GM06990 (cell line): Measurements from ENCODE around the gene STAT1.
A peak's percentile ranks its signal among the peaks of the same experiment; 100 is the strongest.

Experiments used
- DNase-seq: peaks from one replicate; pipeline ENCODE4 v3.0.0-alpha.2; 2011; ENCODE audit not compliant: insufficient read length; ENCODE audit errors: extremely low read depth
- H3K27me3 ChIP-seq: replicated peaks from 2 replicates; pipeline ENCODE4 v1.6.0; 2011; ENCODE audit warnings: low read length; ENCODE audit not compliant: control insufficient read depth, insufficient read depth
- H3K36me3 ChIP-seq: 2 replicates; pipeline ENCODE4 v1.5.1; 2011; ENCODE audit warnings: low read length; ENCODE audit not compliant: control insufficient read depth, insufficient read depth
- H3K4me3 ChIP-seq: replicated peaks from 2 replicates; pipeline ENCODE4 v1.5.1; 2011; ENCODE audit warnings: low read depth, mild to moderate bottlenecking, control low read depth, low read length
- TF ChIP-seq, protein P1 (sequence below): IDR thresholded peaks from 2 replicates; pipeline ENCODE4 v1.5.1; 2011; ENCODE audit warnings: low read length, control low read depth, mild to moderate bottlenecking, inconsistent platforms; ENCODE audit not compliant: insufficient read depth, poor library complexity, severe bottlenecking

Gene STAT1

GRCh38 chr2:191010887-191011885 lies 2.8 kb downstream of the STAT1 start:
- H3K4me3 ChIP-seq: peak overlapping the region; percentile 100
- no peaks in the 10 kb centered on the region for H3K27me3 ChIP-seq
- TF ChIP-seq, protein P1, sequence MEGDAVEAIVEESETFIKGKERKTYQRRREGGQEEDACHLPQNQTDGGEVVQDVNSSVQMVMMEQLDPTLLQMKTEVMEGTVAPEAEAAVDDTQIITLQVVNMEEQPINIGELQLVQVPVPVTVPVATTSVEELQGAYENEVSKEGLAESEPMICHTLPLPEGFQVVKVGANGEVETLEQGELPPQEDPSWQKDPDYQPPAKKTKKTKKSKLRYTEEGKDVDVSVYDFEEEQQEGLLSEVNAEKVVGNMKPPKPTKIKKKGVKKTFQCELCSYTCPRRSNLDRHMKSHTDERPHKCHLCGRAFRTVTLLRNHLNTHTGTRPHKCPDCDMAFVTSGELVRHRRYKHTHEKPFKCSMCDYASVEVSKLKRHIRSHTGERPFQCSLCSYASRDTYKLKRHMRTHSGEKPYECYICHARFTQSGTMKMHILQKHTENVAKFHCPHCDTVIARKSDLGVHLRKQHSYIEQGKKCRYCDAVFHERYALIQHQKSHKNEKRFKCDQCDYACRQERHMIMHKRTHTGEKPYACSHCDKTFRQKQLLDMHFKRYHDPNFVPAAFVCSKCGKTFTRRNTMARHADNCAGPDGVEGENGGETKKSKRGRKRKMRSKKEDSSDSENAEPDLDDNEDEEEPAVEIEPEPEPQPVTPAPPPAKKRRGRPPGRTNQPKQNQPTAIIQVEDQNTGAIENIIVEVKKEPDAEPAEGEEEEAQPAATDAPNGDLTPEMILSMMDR: no peak
- no peak for DNase-seq
- peaks cover 27% of the 10 kb centered on the region for H3K36me3 ChIP-seq

DNA sequence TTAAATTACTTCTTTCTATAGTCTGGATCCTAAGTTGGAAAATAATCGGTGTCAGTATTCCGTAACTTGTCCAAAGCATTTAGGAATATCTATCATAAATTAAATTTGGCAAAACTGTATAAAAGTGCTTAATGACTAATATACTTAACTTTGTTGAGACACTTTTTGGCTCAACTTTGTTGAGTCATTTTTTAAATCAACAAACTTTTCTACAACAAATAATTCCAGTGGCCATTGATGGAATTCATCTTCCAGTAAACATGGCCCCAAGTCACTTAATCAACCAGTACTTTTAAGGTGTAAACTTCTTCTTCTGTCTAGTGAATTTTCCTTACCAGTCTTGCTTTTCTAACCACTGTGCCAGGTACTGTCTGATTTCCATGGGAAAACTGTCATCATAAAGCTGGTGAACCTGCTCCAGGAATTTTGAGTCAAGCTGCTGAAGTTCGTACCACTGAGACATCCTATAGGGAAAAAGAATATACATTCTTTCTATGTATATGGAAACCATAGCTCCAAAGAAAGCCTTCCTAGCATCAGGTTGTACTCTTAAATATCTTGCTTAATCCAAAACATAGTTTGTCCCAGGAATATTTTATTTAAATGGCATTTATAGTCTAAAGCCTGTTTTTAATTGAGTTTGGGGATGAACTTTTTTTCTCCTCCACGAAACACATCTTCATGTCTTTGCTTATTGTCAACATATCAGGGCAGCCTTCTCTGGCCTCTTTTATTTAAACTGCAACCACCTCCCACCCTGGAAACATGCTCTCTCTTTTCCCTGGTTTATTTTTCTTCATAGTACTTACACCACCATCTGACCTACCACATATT lies 4.2 kb downstream of the STAT1 start:
- no peak for DNase-seq
- Histone ChIP-seq H3K36me3 (peaks cover 38% of the 10 kb centered on the region), H3K4me3 (no peak overlapping the region), H3K27me3 (no peaks in the 10 kb centered on the region)
- TF ChIP-seq, protein P1: no peak

- H3K36me3 ChIP-seq: peaks cover 49% of the 10 kb centered on the region
- TF ChIP-seq, protein P1: no peak
- H3K4me3 ChIP-seq: no peak overlapping the region
- H3K27me3 ChIP-seq: no peaks in the 10 kb centered on the region
- DNase-seq: no peak
Observed at GRCh38 chr2:191008286-191008685, 5.7 kb downstream of the STAT1 start.

GRCh38 chr2:191006997-191007783 lies 6.8 kb downstream of the STAT1 start:
- Histone ChIP-seq H3K36me3 (peaks cover 47% of the 10 kb centered on the region), H3K27me3 (no peaks in the 10 kb centered on the region), H3K4me3 (no peak overlapping the region)
- DNase-seq: no peak
- TF ChIP-seq, protein P1: no peak

DNA sequence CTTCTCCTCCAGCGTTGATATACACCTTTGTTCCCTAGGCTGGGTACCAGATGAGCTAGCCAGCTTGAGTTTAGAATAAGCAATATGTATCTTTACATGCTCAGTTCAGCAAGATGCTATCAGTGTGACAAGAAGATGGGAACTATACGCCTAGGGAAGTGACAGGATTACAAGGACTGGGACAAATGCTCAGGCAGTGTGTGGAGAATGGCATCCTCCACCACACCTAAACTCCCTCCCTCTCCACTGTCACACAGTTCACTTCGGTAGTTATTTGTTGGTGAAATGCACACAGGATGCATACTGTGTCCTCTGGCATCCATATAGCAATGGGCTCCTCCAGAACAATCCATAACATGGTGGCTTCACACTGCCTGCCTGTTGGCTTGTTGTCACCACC lies 7.7 kb downstream of the STAT1 start:
- no peak for DNase-seq
- Histone ChIP-seq H3K27me3 (no peaks in the 10 kb centered on the region), H3K4me3 (no peak overlapping the region), H3K36me3 (peaks cover 40% of the 10 kb centered on the region)
- TF ChIP-seq, protein P1: no peak
